ENCODE results near the gene POLD4. TPM values are rescaled to one million over a fixed set of nuclear protein-coding genes. Genes with fewer than 3 reads are reported as not detected.

POLD4 gene
- total RNA-seq, 1 experiment from 2014 or later, result 78.7 TPM

- peak; percentile 22 for ATAC-seq
- no TSS peak for BruUV-seq (replicated peaks)
- no peaks in the 10 kb centered on the region for H3K9me3 ChIP-seq (ENCODE audit: control insufficient read depth, insufficient read depth, low read depth, low read length)
- no peaks in the 10 kb centered on the region for H3K27me3 ChIP-seq (ENCODE audit: control insufficient read depth, insufficient read depth, low read length)
- H3K4me1 ChIP-seq (ENCODE audit: control insufficient read depth, insufficient read depth, low read length), result peaks cover 43% of the 10 kb centered on the region
- intact Hi-C loops (cut with micrococcal nuclease; ENCODE audit: unreplicated experiment), result no loop called here
- TF ChIP-seq, protein P1, sequence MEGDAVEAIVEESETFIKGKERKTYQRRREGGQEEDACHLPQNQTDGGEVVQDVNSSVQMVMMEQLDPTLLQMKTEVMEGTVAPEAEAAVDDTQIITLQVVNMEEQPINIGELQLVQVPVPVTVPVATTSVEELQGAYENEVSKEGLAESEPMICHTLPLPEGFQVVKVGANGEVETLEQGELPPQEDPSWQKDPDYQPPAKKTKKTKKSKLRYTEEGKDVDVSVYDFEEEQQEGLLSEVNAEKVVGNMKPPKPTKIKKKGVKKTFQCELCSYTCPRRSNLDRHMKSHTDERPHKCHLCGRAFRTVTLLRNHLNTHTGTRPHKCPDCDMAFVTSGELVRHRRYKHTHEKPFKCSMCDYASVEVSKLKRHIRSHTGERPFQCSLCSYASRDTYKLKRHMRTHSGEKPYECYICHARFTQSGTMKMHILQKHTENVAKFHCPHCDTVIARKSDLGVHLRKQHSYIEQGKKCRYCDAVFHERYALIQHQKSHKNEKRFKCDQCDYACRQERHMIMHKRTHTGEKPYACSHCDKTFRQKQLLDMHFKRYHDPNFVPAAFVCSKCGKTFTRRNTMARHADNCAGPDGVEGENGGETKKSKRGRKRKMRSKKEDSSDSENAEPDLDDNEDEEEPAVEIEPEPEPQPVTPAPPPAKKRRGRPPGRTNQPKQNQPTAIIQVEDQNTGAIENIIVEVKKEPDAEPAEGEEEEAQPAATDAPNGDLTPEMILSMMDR (IDR thresholded peaks at IDR 0.05), result peak; percentile 99
- TF ChIP-seq SIN3A (IDR thresholded peaks at IDR 0.05; ENCODE audit: borderline replicate concordance, insufficient read depth, low read depth, low read length) (no peak), POLR2AphosphoS5 (IDR thresholded peaks at IDR 0.05; ENCODE audit: low read depth, low read length) (peak; percentile 34; the same call in 1 of the 2 replicates)
- no peak overlapping the region; a peak in 1 of 4 replicates for H3K4me3 ChIP-seq (ENCODE audit: low read depth in 2 of 2, low read length in 2 of 2)
- no peaks in the 10 kb centered on the region for H3K36me3 ChIP-seq (ENCODE audit: control insufficient read depth, insufficient read depth, low read length)
- H3K27ac ChIP-seq (ENCODE audit: low read length), result peak overlapping the region; percentile 76
- CTCF ChIA-PET, result interaction anchor here (0.5 to 7.9 kb wide), 19 partner anchors 10 to 832 kb away, joined by 3 to 207 read pairs (median 4); partner anchors contain the start of genes CLCF1 and PPP1CA
- DNase-seq (ENCODE audit: low read depth, low spot score), result no peak
- POLR2A ChIA-PET, result interaction anchor here (0.5 to 0.9 kb wide), 5 partner anchors 30 to 687 kb away, joined by 3 to 8 read pairs (median 3); no protein-coding TSS in a partner anchor
- in situ Hi-C loops (cut with HindIII; ENCODE audit: low pct_unique_long_range_greater_than_20kb, low sequenced_read_pairs), result no loop called here
These were observed 1.9 kb downstream of the POLD4 start for GRCh38 chr11:67351275-67352005.

DNA sequence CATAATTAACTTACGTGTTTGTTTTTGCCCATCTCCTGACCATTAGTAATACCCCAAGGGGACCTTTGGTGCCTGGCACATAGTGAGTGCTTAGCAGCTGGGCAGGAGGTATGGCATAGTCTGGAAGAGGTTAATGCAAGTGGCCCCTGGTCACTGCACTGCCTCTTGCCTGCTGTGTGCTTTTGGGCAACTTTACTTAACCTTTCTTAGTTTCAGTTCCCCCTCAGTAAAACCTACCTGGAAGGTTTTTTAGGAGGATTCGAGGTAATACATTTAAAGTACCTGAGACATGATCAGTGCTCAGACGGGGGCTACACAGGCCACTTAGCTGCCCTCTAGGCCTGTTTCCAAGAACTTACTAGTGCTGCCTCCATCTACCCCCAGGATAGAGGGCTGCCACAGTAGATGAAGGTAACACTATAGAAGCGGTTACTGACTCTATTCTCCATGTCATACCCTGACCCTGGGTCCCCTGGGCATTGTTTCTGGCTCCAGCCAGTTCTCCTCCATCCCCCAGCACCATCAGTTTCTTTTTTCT is 3.3 kb downstream of the POLD4 start:
- Histone ChIP-seq H3K27ac (ENCODE audit: low read length) (no peak overlapping the region), H3K9me3 (ENCODE audit: control insufficient read depth, insufficient read depth, low read depth, low read length) (no peaks in the 10 kb centered on the region), H3K4me1 (ENCODE audit: control insufficient read depth, insufficient read depth, low read length) (peaks cover 31% of the 10 kb centered on the region), H3K36me3 (ENCODE audit: control insufficient read depth, insufficient read depth, low read length) (no peaks in the 10 kb centered on the region), H3K27me3 (ENCODE audit: control insufficient read depth, insufficient read depth, low read length) (no peaks in the 10 kb centered on the region), H3K4me3 (ENCODE audit: low read depth in 2 of 2, low read length in 2 of 2) (no peak overlapping the region)
- ChIA-PET POLR2A (no interaction called here), CTCF (interaction anchor here (1.6 to 1.7 kb wide), 2 partner anchors 23 to 33 kb away, joined by 5 to 12 read pairs; no protein-coding TSS in a partner anchor)
- TSS peak; percentile 45 for BruUV-seq (replicated peaks)
- DNase-seq (ENCODE audit: low read depth, low spot score), result no peak
- TF ChIP-seq, protein P2, sequence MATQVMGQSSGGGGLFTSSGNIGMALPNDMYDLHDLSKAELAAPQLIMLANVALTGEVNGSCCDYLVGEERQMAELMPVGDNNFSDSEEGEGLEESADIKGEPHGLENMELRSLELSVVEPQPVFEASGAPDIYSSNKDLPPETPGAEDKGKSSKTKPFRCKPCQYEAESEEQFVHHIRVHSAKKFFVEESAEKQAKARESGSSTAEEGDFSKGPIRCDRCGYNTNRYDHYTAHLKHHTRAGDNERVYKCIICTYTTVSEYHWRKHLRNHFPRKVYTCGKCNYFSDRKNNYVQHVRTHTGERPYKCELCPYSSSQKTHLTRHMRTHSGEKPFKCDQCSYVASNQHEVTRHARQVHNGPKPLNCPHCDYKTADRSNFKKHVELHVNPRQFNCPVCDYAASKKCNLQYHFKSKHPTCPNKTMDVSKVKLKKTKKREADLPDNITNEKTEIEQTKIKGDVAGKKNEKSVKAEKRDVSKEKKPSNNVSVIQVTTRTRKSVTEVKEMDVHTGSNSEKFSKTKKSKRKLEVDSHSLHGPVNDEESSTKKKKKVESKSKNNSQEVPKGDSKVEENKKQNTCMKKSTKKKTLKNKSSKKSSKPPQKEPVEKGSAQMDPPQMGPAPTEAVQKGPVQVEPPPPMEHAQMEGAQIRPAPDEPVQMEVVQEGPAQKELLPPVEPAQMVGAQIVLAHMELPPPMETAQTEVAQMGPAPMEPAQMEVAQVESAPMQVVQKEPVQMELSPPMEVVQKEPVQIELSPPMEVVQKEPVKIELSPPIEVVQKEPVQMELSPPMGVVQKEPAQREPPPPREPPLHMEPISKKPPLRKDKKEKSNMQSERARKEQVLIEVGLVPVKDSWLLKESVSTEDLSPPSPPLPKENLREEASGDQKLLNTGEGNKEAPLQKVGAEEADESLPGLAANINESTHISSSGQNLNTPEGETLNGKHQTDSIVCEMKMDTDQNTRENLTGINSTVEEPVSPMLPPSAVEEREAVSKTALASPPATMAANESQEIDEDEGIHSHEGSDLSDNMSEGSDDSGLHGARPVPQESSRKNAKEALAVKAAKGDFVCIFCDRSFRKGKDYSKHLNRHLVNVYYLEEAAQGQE (IDR thresholded peaks at IDR 0.05; ENCODE audit: insufficient read depth in 1 of 2, low read depth in 2 of 2, low read length in 1 of 2), result no peak
- TF ChIP-seq POLR2AphosphoS5 (IDR thresholded peaks at IDR 0.05; ENCODE audit: low read depth, low read length) (no peak), TCF7L2 (IDR thresholded peaks at IDR 0.05; ENCODE audit: low read depth, low read length) (no peak)
- in situ Hi-C loops (cut with HindIII; ENCODE audit: low pct_unique_long_range_greater_than_20kb, low sequenced_read_pairs) (no loop called here), intact Hi-C loops (cut with micrococcal nuclease; ENCODE audit: unreplicated experiment) (loop anchor here (5.0 kb wide), 1 partner anchor 32 kb away; no protein-coding TSS in a partner anchor)
- ATAC-seq, result no peak
